Uterus (tissue), 4 donors: ENCODE data around the gene RFX4. TPM values are rescaled to one million over a fixed set of nuclear protein-coding genes. Genes with fewer than 3 reads are reported as not detected.

Source experiments
- DNase-seq, 2 donors: peaks; one replicate each; pipeline ENCODE4 v3.0.0-alpha.2; 2019 to 2020
- H3K27ac ChIP-seq, 2 donors: fragments of 200-600 bp; sonication (generic); 1 replicate in 1 of 2; 2 replicates in 1 of 2; pipeline ENCODE4 v1.5.1; 2016 to 2018
- H3K27me3 ChIP-seq, 2 donors: fragments of 200-600 bp; sonication (generic); one replicate each; pipeline ENCODE4 v1.5.1; 2018 to 2019; ENCODE audit warnings: control low read depth in 1 of 2
- H3K36me3 ChIP-seq, 2 donors: fragments of 200-600 bp; sonication (generic); one replicate each; pipeline ENCODE4 v1.5.1; 2019; ENCODE audit warnings: control low read depth in 1 of 2
- H3K4me1 ChIP-seq, 2 donors: fragments of 200-600 bp; sonication (generic); one replicate each; pipeline ENCODE4 v1.5.1; 2018 to 2019; ENCODE audit warnings: control low read depth in 1 of 2
- H3K4me3 ChIP-seq, 2 donors: fragments of 200-600 bp; sonication (generic); 1 replicate in 1 of 2; 2 replicates in 1 of 2; pipeline ENCODE4 v1.5.1; 2018 to 2019; ENCODE audit warnings: mild to moderate bottlenecking in 1 of 2
- H3K9me3 ChIP-seq, 2 donors: fragments of 200-600 bp; sonication (generic); one replicate each; pipeline ENCODE4 v1.5.1; 2019; ENCODE audit warnings: control low read depth in 1 of 2
- CTCF ChIP-seq, 4 experiments: fragments of 200-600 bp in 2 of 4; fragments of 450-650 bp in 2 of 4; sonication (generic) in 2 of 4; IDR thresholded peaks; one replicate each; pipeline ENCODE4 v1.5.1; 2016 to 2019; ENCODE audit warnings: antibody characterized with exemption in 4 of 4, mild to moderate bottlenecking in 2 of 4, moderate library complexity in 1 of 4
- POLR2A ChIP-seq, 2 donors: fragments of 450-650 bp; IDR thresholded peaks; one replicate each; pipeline ENCODE4 v1.6.1; 2016; ENCODE audit warnings: antibody characterized with exemption in 2 of 2, mild to moderate bottlenecking in 1 of 2, moderate library complexity in 1 of 2
- intact Hi-C: fragments of 100-400 bp; cut with DNase I; formaldehyde crosslinking; loops from one replicate; pipeline ENCODE4 v1.15.1; 2023; ENCODE audit warnings: low total_unique reads
- total RNA-seq, 4 donors: library from RNA; depleted of rRNA in 3 of 4; stranded (reverse); fragments of >200 nt in 3 of 4; gene quantifications; one replicate each; pipeline versions ENCODE4 v1.1.0 to v1.2.4, GENCODE V29; 2014 to 2023
- donor health status: DM: yes; HTN: yes; CAD: no.

Gene RFX4
- total RNA-seq, 4 donors from 2014 or later: not detected

GRCh38 chr12:106582249-106582591, 584 bp upstream of the RFX4 start:
- intact Hi-C loops: no loop called here
- peaks cover 0 to 44% of the 10 kb centered on the region in 2 donors for H3K4me1 ChIP-seq
- DNase-seq: no peak
- H3K9me3 ChIP-seq: no peaks in the 10 kb centered on the region
- H3K36me3 ChIP-seq: no peaks in the 10 kb centered on the region
- no peak for TF ChIP-seq POLR2A (IDR thresholded peaks at IDR 0.05)
- H3K27ac ChIP-seq: no peak overlapping the region
- H3K27me3 ChIP-seq: peaks cover 0 to 75% of the 10 kb centered on the region in 2 donors
- no peak overlapping the region for H3K4me3 ChIP-seq

GRCh38 chr12:106583242-106584103, 669 bp downstream of the RFX4 start:
- H3K4me3 ChIP-seq: no peak overlapping the region
- TF ChIP-seq POLR2A (IDR thresholded peaks at IDR 0.05): no peak
- no peak for TF ChIP-seq CTCF (IDR thresholded peaks at IDR 0.05)
- no peak for DNase-seq
- H3K9me3 ChIP-seq: no peaks in the 10 kb centered on the region
- no peak overlapping the region for H3K27ac ChIP-seq
- intact Hi-C loops: no loop called here
- H3K36me3 ChIP-seq: no peaks in the 10 kb centered on the region
- H3K4me1 ChIP-seq: peaks cover 0 to 44% of the 10 kb centered on the region in 2 donors
- H3K27me3 ChIP-seq: peaks cover 0 to 75% of the 10 kb centered on the region in 2 donors

- H3K27me3 ChIP-seq: peaks cover 0 to 74% of the 10 kb centered on the region in 2 donors
- no peak overlapping the region for H3K27ac ChIP-seq
- intact Hi-C loops: no loop called here
- TF ChIP-seq CTCF (IDR thresholded peaks at IDR 0.05) (no peak), POLR2A (IDR thresholded peaks at IDR 0.05) (no peak)
- no peaks in the 10 kb centered on the region for H3K9me3 ChIP-seq
- no peak overlapping the region for H3K4me3 ChIP-seq
- DNase-seq: no peak
- H3K36me3 ChIP-seq: no peaks in the 10 kb centered on the region
- H3K4me1 ChIP-seq: peaks cover 0 to 44% of the 10 kb centered on the region in 2 donors
Observed at GRCh38 chr12:106584104-106585064, 1.6 kb downstream of the RFX4 start.

- Histone ChIP-seq H3K27ac (no peak overlapping the region), H3K4me1 (peaks cover 0 to 44% of the 10 kb centered on the region in 2 donors), H3K9me3 (no peaks in the 10 kb centered on the region), H3K27me3 (peaks cover 0 to 67% of the 10 kb centered on the region in 2 donors), H3K36me3 (no peaks in the 10 kb centered on the region), H3K4me3 (no peak overlapping the region)
- no peak for DNase-seq
- intact Hi-C loops: no loop called here
- TF ChIP-seq POLR2A (IDR thresholded peaks at IDR 0.05) (no peak), CTCF (IDR thresholded peaks at IDR 0.05) (no peak)
Observed at GRCh38 chr12:106585105-106585520, 2.3 kb downstream of the RFX4 start.

GRCh38 chr12:106585521-106586277, 2.9 kb downstream of the RFX4 start:
- Histone ChIP-seq H3K4me3 (no peak overlapping the region), H3K9me3 (no peaks in the 10 kb centered on the region), H3K4me1 (peaks cover 0 to 43% of the 10 kb centered on the region in 2 donors), H3K36me3 (no peaks in the 10 kb centered on the region), H3K27me3 (peaks cover 0 to 67% of the 10 kb centered on the region in 2 donors), H3K27ac (no peak overlapping the region)
- no peak for TF ChIP-seq POLR2A (IDR thresholded peaks at IDR 0.05)
- no peak for TF ChIP-seq CTCF (IDR thresholded peaks at IDR 0.05)
- DNase-seq: no peak
- intact Hi-C loops: no loop called here
